Endothelial cell of umbilical vein (primary cell): Measurements from ENCODE around the gene ZCCHC9.

ENCODE experiments used
- GATA2 ChIP-seq: IDR thresholded peaks from 2 replicates; pipeline ENCODE4 v1.7.0; 2011; ENCODE audit warnings: low read depth, mild to moderate bottlenecking, moderate library complexity, mixed read lengths, low read length; ENCODE audit not compliant: insufficient read length, insufficient read depth
- POLR2A ChIP-seq: IDR thresholded peaks from 2 replicates; pipeline ENCODE4 v1.6.1; 2012; ENCODE audit warnings: low read depth, mild to moderate bottlenecking, control low read depth, low read length
- POLR2AphosphoS5 ChIP-seq: IDR thresholded peaks from 2 replicates; pipeline ENCODE4 v1.6.1; 2012; ENCODE audit warnings: low read depth, mild to moderate bottlenecking, control low read depth, low read length, moderate library complexity; ENCODE audit not compliant: insufficient read depth
- TF ChIP-seq, protein P1 (sequence below), 2 donors: IDR thresholded peaks; 1 replicate in 1 of 2; 2 replicates in 1 of 2; pipeline ENCODE4 v1.5.1; 2011; ENCODE audit warnings: low read length in 2 of 2, mild to moderate bottlenecking in 2 of 2, moderate library complexity in 2 of 2, control low read depth in 1 of 2, inconsistent platforms in 1 of 2, low read depth in 1 of 2; ENCODE audit not compliant: insufficient read depth in 1 of 2; ENCODE audit errors: extremely low read depth in 1 of 2

DNA sequence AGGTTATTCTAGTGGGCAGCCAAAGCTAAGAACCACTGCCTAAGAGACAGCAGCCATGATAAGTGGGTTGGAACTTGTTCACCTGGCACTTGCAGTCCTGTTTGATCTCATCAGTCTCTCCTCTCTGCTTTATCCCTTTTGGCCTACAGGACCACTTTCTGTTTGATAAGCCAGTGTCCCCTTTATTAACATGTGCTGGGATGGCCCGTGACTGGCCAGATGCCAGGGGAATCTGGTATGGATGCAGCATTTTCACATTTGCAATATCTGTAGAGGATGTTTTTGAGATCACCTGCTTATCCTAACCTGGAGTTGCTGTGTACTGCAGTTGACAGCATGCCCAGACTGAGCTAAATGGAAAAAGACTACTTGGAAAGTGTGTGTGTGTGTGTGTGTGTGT lies 44.6 kb upstream of the ZCCHC9 start:
- TF ChIP-seq POLR2A (no peak), GATA2 (no peak), POLR2AphosphoS5 (no peak)
- TF ChIP-seq, protein P1, sequence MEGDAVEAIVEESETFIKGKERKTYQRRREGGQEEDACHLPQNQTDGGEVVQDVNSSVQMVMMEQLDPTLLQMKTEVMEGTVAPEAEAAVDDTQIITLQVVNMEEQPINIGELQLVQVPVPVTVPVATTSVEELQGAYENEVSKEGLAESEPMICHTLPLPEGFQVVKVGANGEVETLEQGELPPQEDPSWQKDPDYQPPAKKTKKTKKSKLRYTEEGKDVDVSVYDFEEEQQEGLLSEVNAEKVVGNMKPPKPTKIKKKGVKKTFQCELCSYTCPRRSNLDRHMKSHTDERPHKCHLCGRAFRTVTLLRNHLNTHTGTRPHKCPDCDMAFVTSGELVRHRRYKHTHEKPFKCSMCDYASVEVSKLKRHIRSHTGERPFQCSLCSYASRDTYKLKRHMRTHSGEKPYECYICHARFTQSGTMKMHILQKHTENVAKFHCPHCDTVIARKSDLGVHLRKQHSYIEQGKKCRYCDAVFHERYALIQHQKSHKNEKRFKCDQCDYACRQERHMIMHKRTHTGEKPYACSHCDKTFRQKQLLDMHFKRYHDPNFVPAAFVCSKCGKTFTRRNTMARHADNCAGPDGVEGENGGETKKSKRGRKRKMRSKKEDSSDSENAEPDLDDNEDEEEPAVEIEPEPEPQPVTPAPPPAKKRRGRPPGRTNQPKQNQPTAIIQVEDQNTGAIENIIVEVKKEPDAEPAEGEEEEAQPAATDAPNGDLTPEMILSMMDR (IDR thresholded peaks at IDR 0.05; ENCODE audit: extremely low read depth in 1 of 2, insufficient read depth in 1 of 2, low read depth in 1 of 2, low read length in 2 of 2) = no peak
